HAP-1 (cell line): ENCODE data around the gene MIXL1.
"Not testable (repeated sequence)": the region's sequence is repeated elsewhere in the genome, so short reads cannot be mapped to it uniquely, and the experiment has no call there.

Source experiments
- DNase-seq, 2 experiments: peaks; one replicate each; pipeline ENCODE4 v3.0.0-alpha.2; 2016 to 2020; ENCODE audit warnings: low spot score in 2 of 2
- H3K27me3 ChIP-seq: fragments of 250-450 bp; sonication (Bioruptor Pico); 2 replicates; pipeline ENCODE4 v1.5.1; 2020; ENCODE audit warnings: low read depth, mild to moderate bottlenecking, moderate library complexity
- H3K36me3 ChIP-seq: fragments of 250-450 bp; sonication (Bioruptor Pico); replicated peaks from 2 replicates; pipeline ENCODE4 v1.5.1; 2020; ENCODE audit warnings: mild to moderate bottlenecking
- H3K4me1 ChIP-seq: fragments of 250-450 bp; sonication (Bioruptor Pico); 2 replicates; pipeline ENCODE4 v1.5.1; 2020; ENCODE audit warnings: mild to moderate bottlenecking
- H3K4me3 ChIP-seq: fragments of 250-450 bp; sonication (Bioruptor Pico); 2 replicates; pipeline ENCODE4 v1.5.1; 2020; ENCODE audit warnings: mild to moderate bottlenecking, moderate library complexity
- H3K9me3 ChIP-seq: fragments of 250-450 bp; sonication (Bioruptor Pico); 2 replicates; pipeline ENCODE4 v1.5.1; 2020; ENCODE audit warnings: mild to moderate bottlenecking, moderate library complexity
- in situ Hi-C: fragments of 300-500 bp; cut with MboI; formaldehyde crosslinking; loops from 3 replicates; pipeline ENCODE4 v1.14.3; 2020; ENCODE audit warnings: low sequenced_read_pairs, inconsistent platforms, mixed read lengths

Gene MIXL1

DNA sequence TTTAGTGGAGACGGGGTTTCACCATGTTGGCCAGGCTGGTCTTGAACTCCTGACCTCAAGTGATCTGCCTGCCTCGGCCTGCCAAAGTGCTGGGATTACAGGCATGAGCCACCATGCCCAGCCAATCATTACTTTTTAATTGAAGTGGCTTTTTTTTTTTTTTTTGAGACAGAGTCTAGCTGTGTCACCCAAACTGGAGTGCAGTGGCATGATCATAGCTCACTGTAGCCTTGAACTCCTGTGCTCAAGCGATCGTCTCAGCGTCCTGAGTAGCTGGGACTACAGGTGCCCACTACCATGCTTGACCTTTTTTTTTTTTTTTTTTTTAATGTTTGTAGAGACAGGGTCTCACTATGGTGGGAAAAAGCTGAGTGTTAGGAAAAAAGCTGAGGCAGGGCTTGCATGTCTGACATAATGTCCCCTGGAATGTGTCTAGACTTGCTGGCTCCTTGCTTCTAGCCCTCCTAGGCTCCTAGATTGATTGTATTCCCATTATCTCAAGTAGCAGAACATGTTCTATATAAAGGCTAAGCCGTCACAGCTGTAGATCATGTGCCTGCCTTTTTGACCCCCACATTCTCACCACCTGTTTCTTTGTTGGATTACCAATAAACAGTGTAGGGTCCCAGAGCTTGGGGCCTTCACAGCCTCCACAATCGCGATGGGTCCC, 48.9 kb downstream of the MIXL1 start:
- in situ Hi-C loops, H3K36me3 ChIP-seq, H3K4me1 ChIP-seq: not testable (repeated sequence)

DNA sequence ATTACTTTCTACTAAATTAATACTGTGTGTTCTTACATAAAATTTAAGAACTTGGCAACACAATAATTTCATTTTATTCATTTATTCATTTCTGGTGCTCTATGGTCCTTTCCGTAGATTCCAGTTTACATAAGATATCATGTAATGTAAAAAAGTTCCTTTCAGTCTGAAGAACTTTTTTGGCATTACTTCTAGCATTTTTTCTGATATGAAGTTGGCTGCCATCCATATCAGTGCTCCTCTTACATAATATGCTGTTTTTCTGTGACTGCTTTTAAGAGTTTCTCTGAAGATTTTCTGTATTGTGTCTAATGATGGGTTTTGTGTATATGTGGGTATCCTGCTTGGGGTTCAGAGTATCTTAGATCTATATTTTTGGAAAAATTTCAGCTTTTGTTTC, 50.7 kb downstream of the MIXL1 start:
- no peak for DNase-seq
- H3K4me1 ChIP-seq = no peaks in the 10 kb centered on the region
- in situ Hi-C loops = no loop called here
- H3K4me3 ChIP-seq = no peak overlapping the region
- H3K27me3 ChIP-seq = no peaks in the 10 kb centered on the region
- no peaks in the 10 kb centered on the region; the same call in 1 of the 2 replicates for H3K36me3 ChIP-seq
- no peaks in the 10 kb centered on the region for H3K9me3 ChIP-seq

More for the DNA sequence above, 48.9 kb downstream of the MIXL1 start:
- not testable (repeated sequence) for DNase-seq, H3K4me3 ChIP-seq, H3K9me3 ChIP-seq, H3K27me3 ChIP-seq

DNA sequence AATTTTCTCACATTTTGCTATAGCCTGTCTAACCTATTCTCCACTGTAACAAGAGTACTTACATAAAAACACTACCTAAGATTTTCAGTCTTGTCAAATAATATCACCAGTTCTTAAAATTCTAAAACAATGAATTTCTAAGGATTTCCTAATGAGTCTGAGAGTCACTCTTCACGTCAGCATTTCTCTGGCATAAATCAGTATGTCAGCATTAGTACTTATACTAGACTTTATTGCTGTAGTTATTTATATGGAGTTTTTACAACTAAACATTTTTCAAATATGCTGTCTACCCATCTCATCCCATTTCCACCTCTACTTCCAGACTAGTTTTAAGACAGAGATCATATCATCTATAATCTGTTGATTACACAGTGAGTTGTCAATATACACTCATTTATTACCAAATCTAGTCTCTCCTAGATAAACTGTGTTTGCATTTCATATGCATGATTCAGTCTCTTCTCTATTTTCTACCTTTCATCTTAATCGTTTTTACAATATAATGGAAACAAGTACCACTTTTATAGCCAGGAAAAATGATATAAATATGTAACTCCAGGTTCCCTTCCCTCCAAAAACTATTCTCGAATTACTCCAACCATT, 52.7 kb downstream of the MIXL1 start:
- Histone ChIP-seq H3K4me1 (no peaks in the 10 kb centered on the region), H3K27me3 (no peaks in the 10 kb centered on the region)

More for the DNA sequence above, 52.7 kb downstream of the MIXL1 start:
- in situ Hi-C loops = no loop called here
- no peaks in the 10 kb centered on the region for H3K9me3 ChIP-seq
- H3K36me3 ChIP-seq = peaks cover 4% of the 10 kb centered on the region; the same call in 1 of the 2 replicates
- no peak for DNase-seq
- H3K4me3 ChIP-seq = no peak overlapping the region
